NB4 (cell line): ENCODE measurements around the gene GLS2.

Source experiments
- DNase-seq: peaks from one replicate; pipeline ENCODE4 v3.0.0; 2010; ENCODE audit warnings: low read depth
- H3K4me3 ChIP-seq: one replicate; pipeline ENCODE4 v1.5.1; 2011; ENCODE audit warnings: mild to moderate bottlenecking, low read depth, low read length, moderate library complexity
- MAX ChIP-seq: IDR thresholded peaks from 2 replicates; pipeline ENCODE4 v1.6.1; 2011; ENCODE audit warnings: low read depth, low read length
- MYC ChIP-seq: IDR thresholded peaks from 2 replicates; pipeline ENCODE4 v1.6.1; 2011; ENCODE audit warnings: low read depth, low read length
- POLR2A ChIP-seq: IDR thresholded peaks from 2 replicates; pipeline ENCODE4 v1.6.1; 2011; ENCODE audit warnings: mild to moderate bottlenecking; ENCODE audit not compliant: insufficient read length; ENCODE audit errors: extremely low read depth
- TF ChIP-seq, protein P1 (sequence below): IDR thresholded peaks from one replicate; pipeline ENCODE4 v1.5.1; 2012; ENCODE audit warnings: low read depth, low read length

Gene GLS2

GRCh38 chr12:56490360-56490759, 2.4 kb upstream of the GLS2 start:
- no peak for DNase-seq
- no peak overlapping the region for H3K4me3 ChIP-seq
- TF ChIP-seq POLR2A (no peak), MYC (no peak), MAX (no peak)
- TF ChIP-seq, protein P1, sequence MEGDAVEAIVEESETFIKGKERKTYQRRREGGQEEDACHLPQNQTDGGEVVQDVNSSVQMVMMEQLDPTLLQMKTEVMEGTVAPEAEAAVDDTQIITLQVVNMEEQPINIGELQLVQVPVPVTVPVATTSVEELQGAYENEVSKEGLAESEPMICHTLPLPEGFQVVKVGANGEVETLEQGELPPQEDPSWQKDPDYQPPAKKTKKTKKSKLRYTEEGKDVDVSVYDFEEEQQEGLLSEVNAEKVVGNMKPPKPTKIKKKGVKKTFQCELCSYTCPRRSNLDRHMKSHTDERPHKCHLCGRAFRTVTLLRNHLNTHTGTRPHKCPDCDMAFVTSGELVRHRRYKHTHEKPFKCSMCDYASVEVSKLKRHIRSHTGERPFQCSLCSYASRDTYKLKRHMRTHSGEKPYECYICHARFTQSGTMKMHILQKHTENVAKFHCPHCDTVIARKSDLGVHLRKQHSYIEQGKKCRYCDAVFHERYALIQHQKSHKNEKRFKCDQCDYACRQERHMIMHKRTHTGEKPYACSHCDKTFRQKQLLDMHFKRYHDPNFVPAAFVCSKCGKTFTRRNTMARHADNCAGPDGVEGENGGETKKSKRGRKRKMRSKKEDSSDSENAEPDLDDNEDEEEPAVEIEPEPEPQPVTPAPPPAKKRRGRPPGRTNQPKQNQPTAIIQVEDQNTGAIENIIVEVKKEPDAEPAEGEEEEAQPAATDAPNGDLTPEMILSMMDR, result no peak

DNA sequence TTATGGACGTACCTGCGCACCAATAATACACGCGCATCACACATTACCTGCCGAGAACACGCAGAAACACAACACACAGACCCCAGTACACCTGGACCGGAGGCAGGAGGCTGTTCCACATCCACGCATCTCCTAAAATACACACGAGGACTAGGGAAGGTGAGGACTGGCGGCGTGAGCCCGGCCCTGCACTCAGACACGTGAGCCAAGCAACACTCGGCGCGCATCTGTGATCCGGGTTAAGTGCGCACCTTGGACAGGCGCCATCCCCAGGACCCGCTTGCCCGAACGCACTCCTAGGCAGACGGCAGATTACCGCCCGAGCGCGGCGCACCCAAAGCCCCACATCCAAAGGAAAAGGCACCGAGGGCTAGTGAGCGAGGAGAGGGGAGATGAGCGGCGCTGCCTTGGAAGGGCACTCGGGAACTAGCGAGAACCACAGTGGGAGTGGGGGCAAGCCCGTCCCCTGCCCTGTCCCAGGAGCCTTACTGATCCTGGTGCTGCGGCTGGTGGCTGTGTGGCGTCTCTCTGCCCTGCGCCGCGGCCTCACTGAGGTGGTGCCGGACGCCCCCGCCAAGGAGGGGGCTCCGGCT, 417 bp downstream of the GLS2 start:
- TF ChIP-seq, protein P1, result no peak
- TF ChIP-seq MAX (no peak), POLR2A (no peak), MYC (no peak)
- DNase-seq, result no peak
- H3K4me3 ChIP-seq, result no peak overlapping the region

DNA sequence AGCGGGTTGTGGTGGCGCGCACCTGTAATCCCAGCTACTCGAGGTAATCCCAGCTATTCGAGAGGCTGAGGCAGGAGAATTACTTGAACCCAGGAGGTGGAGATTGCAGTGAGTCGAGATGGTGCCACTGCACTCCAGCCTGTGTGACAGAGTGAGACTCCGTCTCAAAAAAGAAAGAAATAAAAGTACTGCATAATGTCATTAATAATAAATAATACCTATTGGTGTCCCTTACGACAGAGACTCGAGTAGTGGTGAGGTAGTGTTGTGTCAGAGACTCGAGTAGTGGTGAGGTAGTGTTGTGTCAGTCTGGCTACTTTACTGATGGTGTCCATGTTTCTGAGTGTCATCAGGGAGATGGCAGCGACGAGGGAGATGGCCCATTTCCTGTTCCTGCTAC, 1.3 kb downstream of the GLS2 start:
- no peak for DNase-seq
- TF ChIP-seq, protein P1, result no peak
- TF ChIP-seq MAX, result no peak
- no peak for TF ChIP-seq POLR2A
- TF ChIP-seq MYC, result no peak
- no peak overlapping the region for H3K4me3 ChIP-seq

DNA sequence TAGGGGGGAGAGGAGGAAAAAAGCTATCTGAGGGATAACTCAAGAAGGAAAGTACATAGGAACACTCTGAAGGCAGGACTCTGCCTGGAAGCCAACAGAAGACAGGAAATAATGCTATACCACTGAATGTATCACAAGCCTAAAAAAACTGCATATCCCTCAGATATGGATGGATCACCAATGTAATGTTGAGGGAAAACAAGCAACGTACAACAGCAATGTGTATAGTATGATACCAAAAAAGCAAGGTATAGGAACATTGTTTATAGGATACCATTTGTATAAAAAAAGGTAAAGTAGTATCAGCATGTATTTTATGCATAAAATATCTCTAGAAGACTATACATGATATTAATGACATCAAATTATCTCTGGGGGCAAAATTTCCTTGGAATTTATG, 3.4 kb downstream of the GLS2 start:
- no peak overlapping the region for H3K4me3 ChIP-seq
- TF ChIP-seq, protein P1, result no peak
- TF ChIP-seq POLR2A (no peak), MYC (no peak), MAX (no peak)

GRCh38 chr12:56479625-56480024, 8.3 kb downstream of the GLS2 start:
- no peak for TF ChIP-seq POLR2A
- TF ChIP-seq, protein P1, result no peak
- no peak overlapping the region for H3K4me3 ChIP-seq
- no peak for DNase-seq

More for the DNA sequence above, 3.4 kb downstream of the GLS2 start:
- no peak for DNase-seq

DNA sequence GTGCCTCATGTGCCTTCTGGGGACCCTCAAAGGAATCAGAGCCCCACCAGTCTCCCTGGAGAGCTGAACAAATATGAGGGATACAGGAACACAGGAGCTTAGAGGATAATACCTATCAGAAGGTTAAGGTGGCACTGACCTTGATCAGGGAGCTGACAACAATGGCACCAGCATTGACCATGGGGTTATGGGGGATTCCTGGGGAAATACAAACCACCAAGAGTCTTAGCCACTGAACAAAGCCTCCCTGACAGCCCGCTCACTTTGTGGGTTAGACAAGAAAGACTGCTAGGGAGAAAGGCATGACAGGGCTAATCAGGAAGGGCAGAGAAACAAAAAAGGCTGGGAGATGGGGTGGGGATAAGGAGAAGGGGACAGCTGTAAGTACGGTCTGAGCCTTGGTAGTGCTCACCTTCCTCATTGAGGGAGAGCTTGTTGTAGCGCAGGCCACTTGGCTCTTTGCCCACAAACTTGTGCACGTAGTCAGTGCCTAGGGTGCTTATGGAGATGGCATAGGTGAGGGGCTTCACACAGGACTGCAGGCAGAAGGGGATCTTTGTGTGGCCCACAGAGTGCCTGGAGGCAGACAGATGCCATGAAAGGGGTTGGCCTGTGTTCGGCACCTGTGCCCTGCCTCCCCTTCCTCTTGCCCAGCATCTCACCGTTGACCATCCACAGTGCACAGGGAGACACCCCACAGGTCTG, 10.3 kb downstream of the GLS2 start:
- TF ChIP-seq MYC (no peak), MAX (no peak), POLR2A (no peak)
- TF ChIP-seq, protein P1, result no peak
- DNase-seq, result no peak
- H3K4me3 ChIP-seq, result no peak overlapping the region
